ENCODE measurements around the gene CD34.

GRCh38 chr1:207840380-207840779 lies 70.5 kb downstream of the CD34 start:
- TF ChIP-seq CTCF (conservative IDR thresholded peaks at IDR 0.05) (no peak), EZH2 (IDR thresholded peaks at IDR 0.05; ENCODE audit: low read depth) (no peak)

Data from PC-9 (cell line).